ENCODE data around the gene LCE3B.

The LCE3B gene

GRCh38 chr1:152663098-152663497, 49.5 kb downstream of the LCE3B start, which contains the start of gene LCE2D:
Gene LCE2D, plus strand, starts transcription at chr1:152663380. Its CDS starts 726 bp downstream, at chr1:152664106.
- no peak for DNase-seq

Data from eye (tissue), 1 donor.